HG02678 (cell line): ENCODE measurements around the gene PSMD9.
"Not testable (repeated sequence)": the region's sequence is repeated elsewhere in the genome, so short reads cannot be mapped to it uniquely, and the experiment has no call there.

Experiments used
- ATAC-seq: cut with Tn5 transposase; IDR thresholded peaks from one replicate; pipeline ENCODE4 v1.9.1; 2021; ENCODE audit warnings: mild to moderate bottlenecking, moderate library complexity; ENCODE audit not compliant: unreplicated experiment

The PSMD9 gene

DNA sequence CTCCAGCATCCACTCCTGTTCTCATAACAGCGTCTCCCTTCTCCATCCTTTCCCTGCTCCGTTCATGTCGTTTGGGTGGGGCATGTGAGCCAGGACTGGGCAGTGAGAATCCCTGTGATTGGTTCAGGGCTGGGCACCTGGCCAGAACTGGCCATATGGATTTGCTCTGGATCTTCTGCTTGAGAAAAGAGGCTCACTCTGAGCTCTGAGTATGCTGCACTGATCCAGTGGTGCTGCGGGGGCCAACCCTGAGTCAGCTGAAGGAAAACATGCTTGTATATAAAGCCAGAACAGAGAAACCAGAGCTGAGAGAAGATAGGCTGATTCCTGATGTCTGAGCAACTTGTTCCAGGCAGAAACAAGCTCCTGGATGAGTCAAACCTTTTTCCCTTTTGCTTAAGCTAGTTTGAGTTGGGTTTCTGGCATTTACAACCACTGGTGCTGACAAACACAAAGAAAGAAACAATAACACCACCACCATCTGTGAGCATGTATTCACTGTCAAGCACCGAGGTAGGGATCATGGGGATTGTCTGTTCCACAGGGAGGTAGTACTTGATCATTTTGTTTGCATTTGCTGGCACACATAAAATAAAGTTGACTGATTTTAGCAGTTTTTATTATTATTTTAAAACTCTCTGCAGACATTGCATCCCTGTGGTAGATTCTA is 15.9 kb upstream of the PSMD9 start:
- no peak for ATAC-seq

DNA sequence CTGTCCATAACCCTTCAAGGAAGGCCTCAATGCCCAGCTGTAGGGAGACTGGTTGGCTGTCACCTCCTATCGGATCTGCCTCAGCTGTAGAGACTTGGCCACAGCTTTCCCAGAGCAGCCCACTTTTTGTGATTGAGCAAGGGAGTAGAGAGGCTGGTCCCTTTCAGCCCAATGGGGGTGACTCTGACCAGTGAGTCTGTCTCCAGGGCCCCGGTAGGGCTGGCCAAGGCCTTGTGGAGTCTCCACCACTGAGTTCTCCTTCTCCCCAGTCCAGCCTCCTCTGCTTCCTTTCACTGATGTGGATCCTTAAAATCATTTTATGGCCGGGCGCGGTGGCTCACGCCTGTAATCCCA is 15.4 kb upstream of the PSMD9 start:
- ATAC-seq, result no peak

DNA sequence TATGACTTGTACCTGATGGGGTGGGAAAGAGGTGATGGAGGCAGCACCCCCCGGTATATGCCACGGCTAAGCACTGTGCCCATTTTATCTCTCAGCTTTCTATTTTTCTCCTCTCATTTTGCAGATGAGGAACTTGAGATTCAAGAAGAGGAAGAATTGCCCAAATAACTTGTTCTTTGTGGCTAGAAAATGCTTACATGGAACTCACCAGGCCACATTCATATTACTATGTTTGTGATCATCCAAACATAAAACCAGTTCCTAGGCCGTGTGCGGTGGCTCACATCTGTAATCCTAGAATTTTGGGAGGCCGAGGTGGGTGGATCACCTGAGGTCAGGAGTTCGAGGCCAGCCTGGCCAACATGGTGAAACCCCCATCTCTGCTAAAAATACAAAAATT is 14.5 kb upstream of the PSMD9 start:
- no peak for ATAC-seq

DNA sequence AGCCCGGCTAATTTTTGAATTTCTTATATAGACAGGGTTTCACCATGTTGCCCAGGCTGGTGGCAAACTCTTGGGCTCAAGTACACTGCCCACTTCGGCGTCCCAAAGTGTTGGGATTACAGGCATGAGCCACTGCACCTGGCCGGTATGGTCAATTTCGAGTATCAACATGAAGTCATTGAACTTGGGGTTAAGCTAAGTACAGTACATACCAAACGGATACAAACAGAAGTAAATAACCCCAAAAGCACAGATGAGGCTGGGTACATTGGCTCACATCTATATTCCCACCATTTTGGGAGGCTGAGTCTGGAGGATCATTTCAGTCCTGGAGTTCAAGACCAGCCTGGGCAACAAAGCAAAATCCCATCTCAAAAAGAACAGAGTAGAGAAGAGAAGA is 13.0 kb upstream of the PSMD9 start:
- no peak for ATAC-seq

DNA sequence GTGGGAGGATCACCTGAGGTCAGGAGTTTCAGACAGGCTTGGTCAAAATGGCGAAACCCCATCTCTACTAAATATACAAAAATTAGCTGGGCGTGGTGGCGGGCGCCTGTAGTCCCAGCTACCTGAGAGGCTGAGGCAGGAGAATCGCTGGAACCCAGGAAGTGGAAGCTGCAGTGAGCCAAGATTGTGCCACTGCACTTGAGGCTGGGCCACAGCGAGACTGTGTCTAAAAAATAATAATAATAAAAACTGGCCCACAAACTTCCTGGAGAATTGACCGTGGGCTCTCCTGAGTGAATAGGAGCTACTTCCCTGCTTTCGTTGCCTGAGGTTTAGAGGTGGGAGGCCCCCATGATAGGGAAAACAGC is 12.5 kb upstream of the PSMD9 start:
- ATAC-seq, result not testable (repeated sequence)

DNA sequence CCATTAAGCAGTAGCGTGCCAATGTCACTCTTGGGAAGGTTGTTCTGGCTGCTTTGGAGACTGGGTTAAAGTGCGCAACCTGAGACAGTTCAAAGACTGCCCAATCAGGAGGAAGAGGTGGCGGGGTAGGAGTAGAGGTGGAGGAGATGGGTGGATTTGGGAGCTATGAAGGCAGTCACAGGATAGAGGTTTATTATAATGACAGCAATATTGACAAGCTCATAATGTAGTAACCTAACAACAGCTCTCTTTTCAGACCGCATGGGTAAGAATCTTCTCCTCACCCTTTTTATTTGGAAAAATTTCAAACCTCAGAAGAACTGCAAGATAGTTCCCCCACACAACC is 5.3 kb upstream of the PSMD9 start:
- no peak for ATAC-seq

DNA sequence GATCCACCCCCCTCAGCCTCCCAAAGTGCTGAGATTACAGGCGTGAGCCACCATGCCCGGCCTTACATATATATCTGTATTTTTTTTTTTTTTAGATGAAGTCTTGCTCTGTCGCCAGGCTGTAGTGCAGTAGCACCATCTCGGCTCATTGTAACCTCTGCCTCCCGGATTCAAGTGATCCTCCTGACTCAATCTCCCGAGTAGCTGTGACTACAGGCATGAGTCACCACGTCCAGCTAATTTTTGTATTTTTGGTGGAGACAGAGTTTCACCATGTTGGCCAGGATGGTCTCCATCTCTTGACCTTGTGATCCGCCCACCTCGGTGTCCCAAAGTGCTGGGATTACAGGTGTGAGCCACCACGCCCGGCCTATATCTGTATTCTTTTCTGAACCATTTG is 3.5 kb upstream of the PSMD9 start:
- not testable (repeated sequence) for ATAC-seq

DNA sequence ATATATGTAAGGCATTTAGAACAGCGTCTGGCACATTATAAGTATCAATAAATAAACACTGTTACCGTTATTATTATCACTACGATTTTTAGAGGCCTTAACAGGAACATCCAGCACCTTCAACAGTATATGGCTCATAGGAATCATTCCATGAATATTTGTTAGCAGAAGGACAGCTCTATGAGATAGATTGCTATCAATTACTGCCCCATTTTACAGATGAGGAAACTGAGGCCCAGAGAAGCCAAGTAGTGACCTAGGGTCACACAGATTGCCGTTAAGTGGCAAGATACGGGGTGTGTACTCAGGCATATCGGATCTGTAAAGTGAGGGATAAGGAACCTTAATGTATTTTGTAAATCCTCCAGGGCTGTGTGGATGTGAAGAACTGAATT is 510 bp upstream of the PSMD9 start:
- no peak for ATAC-seq

DNA sequence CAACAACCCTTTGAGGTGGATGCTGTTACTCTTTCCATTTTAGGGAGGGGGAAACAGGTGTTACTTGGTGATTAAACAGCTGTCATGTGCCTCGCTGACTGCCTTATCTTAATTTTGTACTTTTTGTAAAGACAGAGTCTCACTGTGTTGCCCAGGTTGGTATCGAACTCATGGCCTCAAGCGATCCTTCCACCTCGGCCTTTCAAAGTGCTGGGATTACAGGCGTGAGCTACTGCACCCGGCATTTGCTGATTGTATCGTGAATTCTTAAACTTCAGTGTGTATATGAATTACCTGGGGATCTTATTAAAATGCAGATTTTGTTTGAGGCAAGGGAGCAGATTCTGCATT is 659 bp downstream of the PSMD9 start:
- ATAC-seq, result no peak

DNA sequence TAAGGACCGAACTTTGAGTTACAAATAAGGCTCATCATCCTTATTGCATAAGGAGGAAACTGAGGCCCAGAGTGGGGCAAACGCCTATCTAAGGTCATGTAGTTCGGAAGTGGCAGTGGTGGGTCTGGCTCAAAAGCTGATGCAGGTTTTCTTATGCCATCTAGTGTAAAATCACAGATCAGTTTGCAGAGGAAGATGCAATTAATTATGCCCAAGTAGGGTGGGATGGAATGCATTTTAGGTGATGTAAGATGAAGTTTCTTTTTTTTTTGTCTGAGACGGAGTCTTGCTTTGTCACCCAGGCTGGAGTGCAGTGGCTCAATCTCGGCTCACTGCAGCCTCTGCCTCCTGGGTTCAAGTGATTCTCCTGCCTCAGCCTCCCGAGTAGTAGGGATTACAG is 1.1 kb downstream of the PSMD9 start:
- not testable (repeated sequence) for ATAC-seq

DNA sequence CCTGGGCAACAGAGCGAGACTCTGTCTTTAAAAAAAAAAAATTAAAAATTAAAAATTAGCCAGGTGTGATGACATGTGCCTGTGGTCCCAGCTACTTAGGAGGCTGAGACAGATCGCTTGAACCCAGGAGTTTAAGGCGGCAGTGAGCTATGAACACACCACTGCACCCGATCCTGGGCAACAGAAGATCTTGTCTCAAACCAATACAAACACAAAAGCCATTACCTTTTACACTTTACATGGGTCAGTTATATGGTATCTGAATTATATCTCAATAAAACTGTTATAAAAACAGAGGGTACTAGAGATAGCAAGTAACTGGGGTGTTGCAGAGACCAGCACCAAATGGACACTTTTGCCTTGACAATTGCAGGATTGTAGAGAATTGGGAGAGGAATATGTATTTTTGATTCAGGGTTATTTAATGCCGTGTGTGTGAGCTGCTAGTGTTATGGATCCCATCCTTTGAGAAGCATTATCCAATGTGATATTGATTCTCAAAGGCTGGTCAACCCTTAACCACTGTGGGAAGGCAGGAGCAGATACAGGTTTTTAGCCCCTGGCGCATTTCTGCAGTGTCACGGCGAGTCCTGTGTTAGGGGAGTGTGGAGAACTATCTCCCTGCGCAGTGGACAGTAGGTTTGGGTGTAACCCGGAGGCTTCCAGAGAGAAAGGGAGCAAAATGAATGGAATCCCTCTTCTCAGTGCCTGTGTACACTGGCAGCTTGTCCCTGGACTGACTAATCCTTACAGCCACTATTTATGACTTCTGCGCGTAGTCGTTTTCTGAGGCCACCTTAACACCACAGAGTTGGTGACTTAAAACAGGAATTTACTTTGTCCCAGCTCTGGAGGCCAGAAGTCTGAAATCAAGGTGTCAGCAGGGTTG is 4.3 kb downstream of the PSMD9 start:
- no peak for ATAC-seq

DNA sequence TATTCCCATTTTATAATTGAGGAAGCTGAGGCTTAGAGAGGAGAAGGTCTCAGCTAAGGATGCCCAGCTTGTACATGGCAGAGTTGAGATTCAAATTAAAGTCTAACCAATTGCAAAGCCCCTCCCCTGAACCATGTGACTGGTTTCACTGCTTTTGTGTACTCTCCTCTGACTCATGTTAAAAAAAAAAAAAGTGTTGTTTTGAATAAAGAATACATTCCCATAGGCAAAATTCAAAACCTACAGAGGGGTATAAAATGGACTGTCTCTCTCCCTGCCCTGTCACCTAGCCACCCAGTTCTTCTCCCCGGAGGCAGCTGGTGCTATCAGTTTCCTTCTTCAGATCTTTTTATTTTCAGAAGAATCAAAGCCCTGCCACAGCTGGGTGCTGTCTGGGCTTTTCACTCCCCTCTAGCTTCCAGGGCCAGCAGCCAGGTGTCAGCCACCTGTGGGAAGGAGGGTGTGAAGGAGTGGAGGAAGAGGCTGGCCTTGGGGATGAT is 5.4 kb downstream of the PSMD9 start:
- no peak for ATAC-seq

DNA sequence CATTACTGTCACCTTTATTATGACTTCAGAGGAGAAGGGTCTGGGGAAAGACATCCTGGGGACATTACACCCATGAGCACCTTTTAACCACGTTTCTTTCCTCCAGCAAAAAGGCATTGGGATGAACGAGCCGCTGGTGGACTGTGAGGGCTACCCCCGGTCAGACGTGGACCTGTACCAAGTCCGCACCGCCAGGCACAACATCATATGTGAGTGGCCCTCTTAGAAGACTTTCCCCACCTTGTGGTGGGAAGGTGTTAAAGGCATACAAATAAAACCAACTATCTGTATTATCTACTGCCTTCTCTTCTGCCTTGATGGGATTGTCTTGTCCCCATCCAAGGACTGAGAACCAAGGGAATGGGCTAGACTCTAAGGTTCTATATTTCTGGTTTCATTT is 6.0 kb downstream of the PSMD9 start:
- ATAC-seq, result no peak

DNA sequence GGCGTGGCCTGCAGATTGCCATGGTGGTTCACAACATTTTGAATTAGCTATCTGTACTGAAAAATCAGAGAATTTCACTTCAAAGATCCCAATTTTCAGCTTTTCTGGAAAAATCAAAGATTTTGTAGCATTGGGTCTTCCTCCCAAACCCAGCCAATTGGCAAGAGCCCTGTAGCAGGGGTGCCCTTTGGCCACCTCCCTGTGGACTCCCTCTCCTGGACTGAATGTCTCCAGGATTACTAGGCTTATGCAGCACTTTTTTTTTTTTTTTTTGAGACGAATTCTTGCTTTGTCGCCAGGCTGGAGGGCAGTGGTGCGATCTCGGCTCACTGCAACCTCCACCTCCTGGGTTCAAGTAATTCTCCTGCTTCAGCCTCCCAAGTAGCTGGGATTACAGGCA is 9.7 kb downstream of the PSMD9 start:
- ATAC-seq, result no peak

DNA sequence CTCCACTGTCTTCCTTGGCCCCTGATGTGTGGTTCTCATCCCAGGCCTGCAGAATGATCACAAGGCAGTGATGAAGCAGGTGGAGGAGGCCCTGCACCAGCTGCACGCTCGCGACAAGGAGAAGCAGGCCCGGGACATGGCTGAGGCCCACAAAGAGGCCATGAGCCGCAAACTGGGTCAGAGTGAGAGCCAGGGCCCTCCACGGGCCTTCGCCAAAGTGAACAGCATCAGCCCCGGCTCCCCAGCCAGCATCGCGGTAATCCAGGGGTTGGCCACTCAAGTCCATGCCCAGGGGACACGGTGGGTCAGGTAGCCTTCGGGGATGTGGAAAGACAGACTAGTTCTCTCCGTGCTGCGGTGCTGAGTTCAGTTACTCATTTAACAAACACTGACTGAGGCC is 11.0 kb downstream of the PSMD9 start:
- no peak for ATAC-seq

DNA sequence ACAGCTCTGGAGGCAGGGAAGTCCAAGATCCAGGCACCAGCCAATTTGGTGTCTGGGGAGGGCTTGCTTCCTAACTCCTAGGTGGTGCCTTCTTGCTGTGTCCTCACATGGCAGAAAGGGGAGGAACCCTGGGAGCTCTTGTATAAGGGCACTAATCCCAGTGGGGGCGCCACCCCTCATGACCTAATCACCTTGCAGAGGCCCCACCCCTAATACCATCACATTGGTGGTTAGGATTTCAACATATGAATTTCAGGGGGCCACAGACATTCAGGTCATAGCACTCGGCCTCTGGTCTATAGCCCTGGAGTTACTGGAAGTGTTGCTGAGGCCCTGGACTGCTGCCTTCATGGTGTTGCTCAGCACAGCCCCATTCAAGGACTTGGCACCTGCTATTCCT is 14.6 kb downstream of the PSMD9 start:
- no peak for ATAC-seq

DNA sequence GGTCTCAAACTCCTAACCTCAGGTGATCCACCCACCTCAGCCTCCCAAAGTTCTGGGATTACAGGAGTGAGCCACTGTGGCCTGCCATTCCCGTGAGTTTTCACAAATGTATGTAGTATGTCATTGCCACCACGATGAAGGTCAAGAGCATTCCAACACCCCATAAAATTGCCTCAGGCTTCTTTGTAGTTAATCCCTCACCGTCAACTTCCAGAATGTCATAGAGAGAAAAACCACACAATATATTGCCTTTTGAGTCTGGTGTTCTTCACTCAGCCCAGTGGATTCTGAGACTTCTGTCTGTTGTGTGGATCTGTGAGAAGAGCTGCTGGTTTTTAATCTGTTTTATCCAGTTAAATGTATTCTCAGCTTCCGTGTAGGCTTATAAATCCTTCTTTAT is 17.2 kb downstream of the PSMD9 start:
- no peak for ATAC-seq

DNA sequence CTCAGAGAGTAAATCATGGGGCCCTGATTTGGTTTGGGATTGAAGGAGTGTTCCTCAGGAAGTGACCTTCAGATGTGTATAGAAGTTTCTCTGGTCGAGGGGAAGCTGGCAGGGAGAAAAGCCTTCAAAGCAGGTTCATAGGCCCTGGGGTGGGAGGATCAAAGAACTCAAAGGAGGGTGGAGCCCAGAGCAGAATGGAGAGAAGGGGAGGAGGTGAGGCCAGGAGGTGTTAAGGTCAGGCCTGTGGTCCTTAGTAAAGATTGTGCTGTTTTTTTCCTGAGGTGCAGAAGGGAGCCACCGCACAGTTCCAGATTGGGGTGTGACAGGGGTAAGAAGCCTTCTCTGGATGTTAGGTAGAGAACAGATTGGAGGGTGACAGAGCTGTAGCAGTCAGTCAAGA is 20.1 kb downstream of the PSMD9 start:
- ATAC-seq, result no peak

DNA sequence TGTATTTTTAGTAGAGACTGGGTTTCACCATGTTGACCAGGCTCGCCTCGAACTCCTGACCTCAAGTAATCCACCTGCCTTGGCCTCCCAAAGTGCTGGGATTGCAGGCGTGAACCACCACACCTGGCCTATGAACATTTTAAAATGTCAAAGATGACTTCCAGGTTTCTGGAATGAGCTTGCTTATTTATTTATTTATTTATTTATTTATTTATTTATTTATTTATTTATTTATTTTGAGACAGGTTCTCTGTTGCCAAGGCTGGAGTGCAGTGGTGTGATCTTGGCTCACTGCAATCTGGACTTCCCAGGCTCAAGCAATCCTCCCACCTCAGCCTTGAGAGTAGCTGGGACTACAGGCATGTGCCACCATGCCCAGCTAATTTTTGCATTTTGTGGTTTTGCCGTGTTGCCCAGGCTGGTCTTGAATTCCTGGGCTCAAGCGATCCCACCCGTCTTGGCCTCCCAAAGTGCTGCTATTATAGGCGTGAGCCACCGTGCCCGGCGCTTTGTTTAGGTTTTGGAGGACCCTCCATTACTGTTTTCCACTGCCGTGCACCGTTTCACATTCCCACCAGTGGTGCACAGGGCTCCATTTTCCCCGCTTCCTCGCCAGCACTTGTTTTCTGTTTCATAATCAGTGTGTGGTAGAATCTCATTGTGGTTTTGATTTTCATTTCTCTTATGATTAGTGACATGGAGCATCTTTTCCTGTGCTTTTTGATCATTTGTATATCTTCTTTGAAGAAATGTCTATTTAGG is 23.4 kb downstream of the PSMD9 start:
- no peak for ATAC-seq

DNA sequence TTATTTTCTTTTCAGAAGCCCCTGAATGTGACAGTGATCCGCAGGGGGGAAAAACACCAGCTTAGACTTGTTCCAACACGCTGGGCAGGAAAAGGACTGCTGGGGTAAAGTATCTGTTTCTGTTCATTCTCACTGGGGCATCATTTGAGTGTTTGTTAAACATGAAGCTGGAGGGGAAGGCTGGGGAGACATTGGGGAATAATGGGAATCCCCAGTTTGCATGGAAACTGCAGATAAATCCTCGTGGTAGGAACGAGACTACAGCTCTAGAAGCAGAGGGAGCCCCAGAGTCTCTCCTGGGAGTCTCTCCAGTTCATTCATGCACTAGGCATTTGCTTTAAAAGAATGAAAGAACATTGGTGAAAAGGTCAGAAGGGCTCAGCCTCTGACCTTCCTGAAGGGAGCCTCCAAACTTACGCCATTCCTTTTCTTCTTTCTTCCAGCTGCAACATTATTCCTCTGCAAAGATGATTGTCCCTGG is 27.3 kb downstream of the PSMD9 start:
- ATAC-seq, result no peak

DNA sequence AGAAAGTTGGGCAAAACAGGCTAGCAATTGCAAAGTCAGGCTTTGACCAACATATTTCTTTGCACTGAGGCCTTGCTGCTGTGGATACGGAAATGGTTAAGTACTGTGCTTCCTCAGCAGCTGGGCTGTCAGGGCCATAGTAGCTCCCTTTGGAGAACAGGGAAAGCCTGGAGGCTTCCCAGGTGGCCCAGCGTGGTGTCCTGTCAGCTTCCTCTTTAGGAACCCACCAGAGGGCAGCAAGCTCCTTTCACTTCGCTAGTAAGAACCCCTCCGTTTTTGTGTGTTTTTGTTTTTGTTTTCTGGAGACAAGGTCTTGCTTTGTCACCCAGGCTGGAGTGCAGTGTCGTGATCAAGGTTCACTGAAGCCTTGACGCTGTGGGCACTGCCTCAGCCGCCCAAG is 28.1 kb downstream of the PSMD9 start:
- ATAC-seq, result no peak
